Central memory CD4-positive, alpha-beta T cell (primary cell): Measurements from ENCODE around the gene NTSR1.

Experiments used
- DNase-seq: peaks from one replicate; pipeline ENCODE4 v3.0.0; 2022

The NTSR1 gene

DNA sequence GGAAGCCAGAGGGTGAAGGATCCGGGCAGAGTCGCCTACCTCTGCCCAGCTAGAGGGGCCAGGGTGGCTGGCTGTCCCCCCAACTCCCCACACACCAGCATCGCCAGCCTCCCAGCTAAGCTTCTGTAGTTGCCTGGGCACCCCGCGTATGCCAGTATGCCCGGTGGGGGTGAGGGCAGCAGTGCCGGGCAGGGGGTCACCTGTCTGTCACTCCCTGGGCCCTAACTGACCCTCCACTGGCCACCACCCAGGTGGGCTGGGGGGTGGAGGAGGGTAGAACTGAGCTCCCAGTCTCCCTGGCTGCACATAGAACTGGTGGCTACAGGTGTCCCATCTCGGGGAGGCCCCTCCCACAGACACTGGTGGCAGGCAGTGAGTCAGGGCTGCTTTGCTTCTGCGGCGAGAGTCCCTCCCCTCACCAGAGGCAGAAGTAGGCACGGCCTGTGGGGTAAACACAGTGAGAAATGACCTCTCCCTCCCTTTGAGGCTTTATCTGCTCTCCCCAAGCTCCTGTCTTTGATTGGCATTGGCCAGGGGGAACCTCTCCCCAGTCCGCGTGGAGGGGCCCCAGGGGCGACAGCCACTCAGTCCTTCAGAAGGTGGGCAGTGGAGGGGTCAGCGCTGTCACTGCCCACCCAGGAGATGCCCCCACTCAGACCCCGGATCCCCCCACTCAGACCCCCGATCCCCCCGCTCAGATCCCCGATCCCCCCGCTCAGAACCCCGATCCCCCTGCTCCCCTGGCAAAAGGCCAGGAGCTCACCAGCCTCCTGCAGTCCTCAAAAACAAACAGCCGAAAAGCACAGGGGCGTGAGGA, 2.5 kb downstream of the NTSR1 start:
- no peak for DNase-seq

DNA sequence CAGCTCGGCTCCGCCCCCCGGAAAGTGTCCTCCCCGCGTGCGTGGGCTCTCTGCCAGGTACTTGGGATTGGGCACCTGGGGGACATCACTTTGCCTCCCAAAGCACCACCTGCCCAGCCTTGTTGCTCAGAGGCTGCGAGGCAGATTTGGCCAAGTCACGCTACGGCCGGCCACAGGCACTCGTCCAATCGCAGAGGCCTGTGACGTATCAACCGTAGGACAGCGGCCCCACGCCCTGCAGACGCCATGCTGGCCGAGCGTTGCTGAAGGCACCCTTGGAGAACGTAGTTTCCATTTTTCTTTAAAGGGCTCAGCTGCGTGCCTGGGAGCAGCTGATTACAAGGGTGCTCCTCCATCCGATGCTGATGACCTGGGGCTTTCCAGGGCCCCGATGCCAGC, 3.1 kb downstream of the NTSR1 start:
- DNase-seq, result no peak

DNA sequence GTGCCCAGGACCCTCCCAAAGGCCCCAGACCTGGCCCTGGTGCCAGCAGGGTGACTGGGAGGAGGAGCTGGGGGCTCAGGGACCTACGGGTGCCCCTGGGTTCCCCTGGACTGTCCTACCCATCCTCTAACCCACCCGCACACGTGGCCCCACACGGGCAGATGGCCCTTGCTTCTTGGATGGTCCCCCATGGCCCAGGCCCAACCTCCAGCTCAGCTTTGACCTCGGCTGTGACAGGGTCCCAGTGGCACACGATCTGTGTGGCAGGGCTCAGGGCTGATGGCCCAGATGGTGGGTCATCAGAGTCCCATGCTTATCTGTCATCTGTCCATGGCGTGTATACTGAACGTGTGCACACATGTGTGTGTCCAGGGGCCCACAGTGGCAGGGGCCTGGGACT, 4.0 kb downstream of the NTSR1 start:
- no peak for DNase-seq

DNA sequence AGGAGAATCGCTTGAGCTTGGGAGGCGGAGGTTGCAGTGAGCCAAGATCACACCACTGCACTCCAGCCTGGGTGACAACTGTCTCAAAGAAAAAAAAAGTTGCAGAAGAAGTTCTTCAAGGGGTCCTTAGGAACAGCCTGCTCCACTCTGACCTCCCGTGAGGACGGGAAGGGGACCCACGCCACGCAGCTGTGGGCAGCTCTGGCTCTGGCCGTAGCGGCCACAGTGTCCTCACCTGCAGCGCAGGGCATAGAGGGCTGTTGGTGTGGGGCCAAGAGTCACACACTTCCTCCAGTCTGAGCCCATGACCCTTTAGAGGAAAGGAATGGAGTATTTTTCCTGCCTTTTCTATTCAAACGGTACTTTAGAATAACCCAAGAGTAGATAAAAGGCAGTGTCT, 5.4 kb downstream of the NTSR1 start:
- DNase-seq, result no peak

DNA sequence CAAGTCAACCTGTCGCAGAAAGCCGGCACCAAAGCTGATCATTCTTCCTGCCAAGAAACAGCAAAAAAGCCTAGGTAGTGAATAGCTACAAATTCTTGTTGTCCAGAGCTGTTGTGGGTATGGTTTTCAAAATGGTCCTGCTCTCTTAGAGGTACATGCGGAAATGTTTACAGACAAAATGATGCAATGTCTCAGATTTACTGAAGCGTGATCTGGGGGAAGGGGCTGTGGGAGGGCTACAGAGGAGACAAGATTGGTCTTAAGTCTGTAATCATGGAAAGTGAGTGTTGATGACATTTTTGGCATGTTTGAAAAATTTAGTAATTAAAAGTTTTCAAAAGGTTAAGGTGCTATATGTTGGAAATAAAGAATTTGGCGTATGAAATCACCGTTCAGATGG, 6.2 kb downstream of the NTSR1 start:
- no peak for DNase-seq

DNA sequence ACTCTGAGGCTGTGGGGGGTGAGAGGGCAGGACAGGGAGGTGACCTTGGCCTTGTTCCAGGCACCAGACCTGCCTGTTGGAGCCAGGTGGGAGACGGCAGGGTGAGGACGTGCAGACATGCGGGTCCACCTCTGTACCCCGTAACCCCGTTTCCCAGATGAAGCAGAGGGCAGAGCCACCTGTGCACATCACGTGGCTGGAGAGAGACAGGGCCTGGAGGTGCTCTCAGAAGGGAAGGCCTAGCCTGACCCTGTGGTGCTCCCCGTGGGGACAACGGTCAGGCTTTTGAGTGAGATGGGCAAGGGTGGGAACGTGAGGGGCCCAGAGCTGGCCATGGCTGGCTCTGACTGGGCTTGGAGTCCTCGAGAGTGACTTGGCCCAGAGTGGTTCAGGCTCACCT, 6.6 kb downstream of the NTSR1 start:
- no peak for DNase-seq

DNA sequence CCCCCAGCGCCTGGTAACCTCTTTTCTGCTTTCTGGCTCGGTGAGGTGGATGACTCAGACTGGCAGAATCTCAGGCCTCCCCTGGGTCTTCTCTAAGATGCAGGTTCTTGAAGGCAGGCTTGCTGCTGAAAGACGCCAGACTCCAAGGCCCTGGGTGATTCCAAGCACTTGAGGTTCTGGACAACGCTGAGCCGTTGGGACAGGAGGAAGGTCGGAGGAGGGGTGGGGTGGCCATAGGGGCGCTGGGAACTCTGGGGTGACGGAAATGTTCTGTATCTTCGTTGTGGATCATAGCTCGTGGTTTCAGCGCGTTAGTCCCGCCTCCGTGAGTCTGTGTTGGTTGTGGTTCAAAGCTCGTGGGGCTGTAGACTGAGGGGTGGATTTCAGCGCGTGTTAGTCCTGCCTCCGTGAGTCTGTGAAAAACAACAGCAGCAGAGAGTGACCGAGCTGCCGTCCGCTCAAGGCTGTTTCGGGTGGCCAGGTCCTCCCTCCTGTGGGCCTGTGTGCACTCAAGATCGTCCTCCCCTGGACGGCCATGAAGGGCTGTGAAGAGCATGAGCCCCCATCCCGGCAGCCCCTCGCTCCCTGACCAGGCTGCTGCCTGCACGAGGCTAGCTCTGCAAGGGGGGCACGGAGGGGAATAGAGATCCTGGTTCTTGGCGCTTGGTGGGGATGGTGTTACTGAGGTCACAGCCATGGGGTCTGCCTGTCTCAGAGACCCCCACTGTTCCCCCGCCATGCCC, 7.7 kb downstream of the NTSR1 start:
- DNase-seq, result peak; percentile 56

DNA sequence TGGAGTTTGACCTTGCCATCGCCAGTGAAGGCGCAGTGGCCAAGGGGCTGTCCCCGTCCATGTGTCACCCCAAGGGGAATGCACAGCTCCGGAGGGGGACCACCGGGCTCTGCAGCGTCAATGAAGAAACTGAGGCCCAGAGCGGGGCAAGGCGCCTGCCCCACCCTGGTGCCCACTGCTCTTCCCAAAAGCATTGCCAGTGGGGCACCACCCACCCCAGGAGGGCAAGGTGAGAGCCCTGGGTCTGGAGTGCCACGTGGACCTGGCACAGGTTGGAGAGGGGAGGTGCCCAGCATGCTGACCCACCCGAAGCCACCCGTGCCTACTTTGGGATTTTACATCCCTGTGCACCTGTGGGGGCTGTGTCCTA, 8.3 kb downstream of the NTSR1 start:
- DNase-seq, result no peak

DNA sequence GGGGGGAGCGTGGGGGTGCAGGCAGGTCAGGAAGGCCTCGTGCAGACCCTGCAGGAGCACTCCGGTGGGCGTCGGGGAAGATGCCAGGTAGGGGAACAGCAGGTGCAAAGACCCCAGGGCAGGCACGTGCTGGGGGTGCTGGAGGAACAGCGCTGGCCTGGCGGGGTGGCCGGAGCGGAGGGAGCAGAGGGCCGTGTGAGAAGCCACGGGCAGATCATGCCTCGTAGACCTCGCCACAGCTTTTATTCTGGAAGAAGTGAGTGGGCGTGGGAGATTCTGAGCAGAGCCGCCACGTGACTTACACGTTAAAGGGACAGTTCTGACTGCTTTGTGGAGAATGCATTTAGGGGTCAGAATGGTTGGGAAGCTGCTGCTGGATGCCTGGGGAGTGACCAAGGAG, 9.3 kb downstream of the NTSR1 start:
- no peak for DNase-seq

DNA sequence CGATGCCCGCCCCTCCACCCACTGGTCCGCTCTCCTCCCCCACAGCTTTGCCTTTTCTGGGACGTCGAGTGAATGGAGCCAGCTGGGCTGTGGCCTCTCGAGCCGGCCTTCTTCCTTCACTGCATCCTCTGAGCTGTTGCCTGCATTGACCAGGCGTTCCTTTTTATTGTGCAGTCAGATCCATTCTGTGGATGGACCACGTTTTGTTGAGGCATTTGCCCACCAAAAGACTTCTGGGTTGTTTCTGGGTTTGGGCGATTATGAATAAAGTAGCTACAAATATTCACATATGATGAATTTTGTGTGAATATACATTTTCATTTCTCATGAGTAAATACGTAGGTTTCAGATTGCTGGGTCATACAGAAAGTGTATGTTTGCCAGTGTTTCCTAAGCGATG, 9.9 kb downstream of the NTSR1 start:
- no peak for DNase-seq

DNA sequence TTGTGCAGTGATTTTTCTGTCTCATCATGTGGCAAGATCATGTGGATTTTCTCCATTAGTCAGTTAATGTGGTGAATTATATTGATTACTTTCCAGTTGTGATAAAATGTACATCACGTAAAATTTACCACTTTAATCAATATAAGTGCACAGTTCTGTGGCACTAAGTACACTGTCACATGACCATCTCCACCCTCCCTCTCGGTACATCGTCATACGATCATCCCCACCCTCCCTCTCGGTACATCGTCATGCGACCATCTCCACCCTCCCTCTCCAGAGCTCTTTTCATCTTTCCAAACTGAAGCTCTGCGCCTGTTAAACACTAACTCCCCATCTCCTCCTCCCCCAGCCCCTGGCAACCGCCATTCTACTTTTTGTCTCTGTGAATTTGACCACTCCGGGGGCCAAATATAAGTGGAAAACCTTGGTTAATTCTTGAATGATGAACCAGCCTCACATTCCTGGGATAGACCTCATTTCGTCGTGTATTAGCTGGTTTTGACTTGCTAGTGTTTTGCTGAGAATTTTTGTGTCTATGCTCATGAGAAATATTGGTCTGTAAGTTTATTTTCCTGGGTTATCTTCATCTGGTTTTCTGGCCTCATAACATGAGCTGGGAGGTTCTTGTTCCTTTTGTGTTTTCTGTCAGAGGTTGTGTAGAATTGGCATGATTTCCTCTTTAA, 10.8 kb downstream of the NTSR1 start:
- no peak for DNase-seq

DNA sequence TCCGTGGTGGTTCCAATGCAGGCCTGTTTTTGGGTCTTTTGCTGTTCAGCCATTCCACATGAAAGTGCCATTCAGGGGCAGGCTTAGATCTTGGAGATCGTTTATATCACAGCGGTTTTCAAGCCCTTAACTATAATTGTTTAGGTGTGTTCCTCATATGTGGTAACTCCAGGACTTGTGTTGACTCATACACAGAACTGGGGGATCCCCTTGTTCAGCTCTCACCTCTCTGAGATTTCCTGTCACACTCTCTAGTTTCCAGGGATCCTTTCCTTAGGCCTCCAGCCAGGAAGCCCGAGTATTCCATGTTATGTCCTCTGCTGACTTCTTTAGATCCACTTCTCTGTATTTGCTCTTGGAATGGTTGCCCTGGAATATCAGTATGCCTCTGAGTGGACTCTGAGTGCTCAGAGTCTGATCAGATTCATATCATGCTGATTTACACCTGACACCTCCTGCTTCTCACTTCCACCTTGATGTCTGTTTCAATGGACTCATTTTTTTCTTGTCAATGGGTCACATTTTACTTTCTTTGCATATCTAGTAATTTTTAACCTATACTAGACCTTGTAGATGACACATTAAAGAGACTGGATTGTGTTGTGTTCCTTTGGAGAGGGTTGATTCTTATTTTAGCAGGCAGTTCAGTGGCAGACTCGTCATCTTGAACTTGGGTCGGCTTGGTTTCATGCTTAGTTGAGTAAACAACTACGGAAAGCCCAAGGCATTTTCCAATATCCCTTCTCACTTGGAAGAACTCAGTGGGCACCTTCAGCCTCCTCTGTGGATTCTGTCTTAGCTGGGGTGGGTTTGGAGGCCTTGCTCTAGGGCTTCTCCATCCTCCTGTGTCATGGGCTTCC, 13.1 kb downstream of the NTSR1 start:
- no peak for DNase-seq

DNA sequence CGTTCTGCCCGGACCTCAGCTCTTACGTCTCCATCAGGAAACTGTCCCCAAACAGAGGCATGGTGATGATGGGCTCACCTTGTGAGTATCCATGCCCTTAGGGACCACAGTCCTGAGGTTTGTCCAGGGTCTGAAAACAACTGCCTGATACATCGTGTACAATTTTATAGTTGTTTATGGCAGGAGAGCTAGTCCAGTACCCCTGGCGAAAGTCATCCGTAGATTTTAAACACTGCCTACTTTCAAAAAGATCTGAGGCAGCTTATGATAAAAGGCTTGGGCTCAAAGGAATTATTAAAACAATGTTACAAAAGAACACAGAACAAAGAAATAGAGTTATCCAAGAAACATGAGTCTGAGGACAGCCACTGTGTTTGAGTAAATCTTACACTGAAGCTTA, 14.0 kb downstream of the NTSR1 start:
- DNase-seq, result no peak

DNA sequence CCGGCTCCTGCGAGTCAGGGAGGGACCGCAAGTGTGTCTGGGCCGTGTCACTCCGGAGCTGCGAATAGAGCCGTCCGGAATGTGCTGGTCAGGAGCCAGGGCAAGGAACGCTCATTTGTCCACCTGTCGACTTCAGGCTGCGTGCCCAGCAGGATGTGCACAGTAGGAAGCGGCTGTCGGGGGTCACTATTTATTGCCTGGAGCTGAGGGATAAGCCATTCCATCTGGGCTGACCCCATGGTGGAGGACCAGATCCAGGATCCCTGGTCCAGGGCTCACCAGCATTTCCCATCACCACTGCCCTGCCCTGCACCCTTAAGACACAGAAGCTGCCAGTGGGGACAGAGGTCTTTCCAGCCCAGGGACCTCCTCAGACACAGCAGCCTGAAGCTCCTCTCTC, 14.7 kb downstream of the NTSR1 start:
- no peak for DNase-seq

DNA sequence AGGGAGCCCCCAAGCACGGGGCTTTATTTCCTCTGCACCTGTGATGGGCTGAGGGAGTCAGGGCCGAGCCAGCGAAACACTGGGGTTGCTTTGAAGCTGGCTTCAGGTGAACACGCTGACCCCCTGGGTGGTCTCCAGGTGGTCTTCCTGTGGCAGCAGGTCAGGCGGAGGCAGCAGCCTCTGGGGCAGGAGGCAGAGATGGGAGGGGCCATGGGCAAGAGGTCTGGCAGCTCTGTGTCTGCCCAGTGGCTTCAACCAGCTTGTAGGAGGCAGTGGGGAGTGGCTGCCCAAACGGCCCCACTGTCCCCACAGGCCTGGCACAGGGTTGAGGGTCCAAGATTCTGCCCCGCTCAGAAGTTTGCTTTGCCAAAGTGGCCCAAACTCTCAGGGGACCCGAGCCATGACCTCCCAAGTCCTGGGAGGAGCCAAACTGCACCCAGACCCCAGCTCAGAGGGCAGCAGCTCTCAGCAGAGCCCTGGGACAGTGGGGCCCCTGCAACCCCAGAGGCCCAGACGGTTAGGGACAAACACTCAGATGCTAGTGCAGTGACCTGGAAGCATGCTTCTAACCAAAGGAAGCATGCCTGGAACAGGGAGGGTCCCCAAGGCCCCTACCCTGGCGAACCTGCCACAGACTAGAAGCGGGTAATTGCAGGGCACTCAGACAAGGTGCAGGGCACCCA, 15.3 kb downstream of the NTSR1 start:
- DNase-seq, result no peak

DNA sequence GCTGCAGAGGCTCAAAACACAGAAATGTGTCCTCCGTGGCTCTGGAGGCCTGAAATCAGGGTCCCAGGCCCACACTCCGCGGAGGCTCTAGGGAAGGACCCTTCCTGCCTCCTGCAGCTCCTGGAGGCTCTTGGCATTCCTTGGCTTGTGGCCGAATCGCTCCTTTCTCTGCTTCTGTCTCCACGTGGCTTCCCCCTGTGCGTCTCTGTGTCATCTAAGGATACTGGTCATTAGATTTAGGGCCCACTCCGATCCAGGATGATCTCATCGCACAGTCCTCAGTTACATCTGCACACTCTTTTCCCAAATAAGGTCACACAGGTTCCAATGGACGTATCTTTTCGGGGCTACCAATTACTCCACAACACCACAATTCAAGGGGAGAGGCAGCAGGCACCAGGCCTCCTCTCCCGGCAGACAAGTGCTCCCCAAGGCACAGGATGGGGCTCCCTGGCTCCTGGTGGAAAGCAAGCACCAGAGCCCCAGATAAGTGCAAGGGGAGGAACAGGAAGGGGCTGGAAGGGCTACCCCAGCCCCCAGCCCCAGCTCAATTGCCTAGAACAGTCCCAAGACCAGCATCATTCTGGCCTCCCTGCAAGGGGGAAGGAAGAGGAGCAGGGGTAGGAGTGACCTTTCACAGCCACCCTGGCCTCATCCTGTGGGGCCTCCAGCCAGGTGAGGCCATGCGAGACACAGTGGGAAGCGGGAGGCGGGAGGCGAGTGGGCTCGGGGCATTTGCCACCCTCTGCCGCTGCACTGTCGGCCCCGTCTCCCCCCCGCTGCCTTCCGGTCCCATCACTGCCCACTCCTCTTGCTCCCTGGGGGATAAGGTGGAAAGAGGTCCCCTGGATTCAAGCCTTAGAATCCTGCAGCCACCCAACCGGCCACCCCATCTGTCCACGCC, 16.3 kb downstream of the NTSR1 start:
- DNase-seq, result no peak

DNA sequence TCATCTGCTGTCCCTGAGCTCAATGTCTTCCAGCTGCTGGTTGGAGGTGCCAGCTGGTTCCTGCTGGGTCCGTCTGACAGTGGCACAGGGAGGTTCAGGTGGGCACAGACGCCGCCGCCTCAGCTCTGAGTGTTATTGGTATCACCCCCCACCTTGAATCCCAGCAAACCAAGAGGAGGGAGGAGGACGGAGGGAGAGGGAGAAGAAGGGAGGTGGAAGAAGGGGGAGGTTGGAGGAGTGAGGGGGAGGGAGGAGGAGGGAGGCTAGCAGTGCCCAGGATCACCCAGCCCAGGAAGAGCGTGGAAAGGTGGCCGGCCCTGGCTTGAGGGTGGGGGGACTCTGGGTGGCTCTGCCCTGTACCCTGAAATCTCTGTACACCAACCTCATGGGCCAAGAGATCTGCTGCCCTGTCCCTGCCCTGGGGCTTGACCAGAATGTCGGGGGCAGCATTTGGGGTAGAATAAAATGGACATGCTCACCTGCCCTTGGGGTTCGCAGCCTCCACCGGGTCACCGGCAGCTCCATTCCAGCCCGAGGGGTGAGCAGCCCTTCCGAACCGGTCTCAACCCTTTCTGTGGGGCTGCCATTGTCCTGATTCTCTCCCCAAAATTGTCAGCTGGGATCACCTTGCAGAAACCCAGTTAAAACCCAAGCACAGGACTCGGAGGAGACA, 17.1 kb downstream of the NTSR1 start:
- no peak for DNase-seq

DNA sequence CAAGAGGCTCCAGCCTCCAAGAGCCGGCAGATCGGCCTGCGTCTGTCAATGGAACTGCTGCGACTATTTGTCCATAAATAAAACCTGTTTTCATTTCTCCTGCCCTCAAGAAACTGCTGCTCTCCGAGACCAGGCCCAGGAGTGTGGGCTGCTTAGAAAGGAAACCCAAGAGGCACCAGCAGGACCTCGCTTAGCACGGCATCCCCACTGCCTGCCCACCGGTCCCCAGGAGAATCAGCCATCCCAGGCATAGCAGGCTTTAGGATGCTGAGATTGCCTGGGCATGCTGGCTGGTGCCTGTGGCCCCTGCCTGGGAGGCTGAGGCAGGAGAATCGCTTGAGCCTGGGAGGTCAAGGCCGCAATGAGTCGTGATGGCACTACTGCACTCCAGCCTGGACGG, 17.6 kb downstream of the NTSR1 start:
- no peak for DNase-seq

DNA sequence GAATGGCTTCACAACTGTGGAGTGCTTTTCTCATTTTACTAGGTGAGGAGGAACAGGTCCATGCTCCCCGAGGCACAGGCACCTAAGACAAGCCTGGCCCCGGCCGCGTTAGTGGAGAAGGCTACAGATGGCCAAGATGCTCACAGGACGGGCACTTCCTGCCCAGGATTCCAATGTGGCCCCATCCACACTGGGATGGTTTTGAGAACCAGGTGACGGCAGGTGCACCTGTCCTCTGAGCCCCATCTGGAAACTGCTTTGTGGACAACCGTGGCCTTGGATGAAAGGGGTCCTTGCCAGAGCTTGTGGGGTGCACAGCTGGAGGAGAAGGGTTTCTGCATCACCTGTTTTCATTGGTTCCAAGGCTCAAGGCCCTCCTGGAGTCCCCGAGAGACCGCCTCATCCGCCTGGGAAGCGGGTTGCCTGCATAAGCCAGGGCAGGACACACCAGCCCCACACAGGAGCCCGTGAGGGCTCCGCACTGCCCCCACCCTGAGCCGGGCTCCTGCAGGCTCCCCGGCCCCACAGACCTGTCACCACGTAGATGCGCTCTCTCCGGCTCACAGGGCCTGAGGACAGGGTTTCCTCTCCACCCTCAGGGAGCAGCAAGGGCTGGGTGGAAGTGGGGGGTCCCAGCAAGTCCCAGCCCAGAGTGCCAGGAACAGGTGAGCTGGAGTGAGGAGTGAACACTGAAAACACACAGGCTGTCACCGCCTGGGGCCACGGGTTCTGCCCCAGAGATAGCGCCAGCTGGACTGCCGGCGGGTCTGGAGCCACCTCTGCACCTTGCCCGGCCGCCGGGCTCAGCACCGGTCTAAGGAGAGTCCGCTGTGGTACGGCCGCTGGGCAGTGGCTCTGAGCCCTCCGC, 18.3 kb downstream of the NTSR1 start:
- DNase-seq, result no peak

DNA sequence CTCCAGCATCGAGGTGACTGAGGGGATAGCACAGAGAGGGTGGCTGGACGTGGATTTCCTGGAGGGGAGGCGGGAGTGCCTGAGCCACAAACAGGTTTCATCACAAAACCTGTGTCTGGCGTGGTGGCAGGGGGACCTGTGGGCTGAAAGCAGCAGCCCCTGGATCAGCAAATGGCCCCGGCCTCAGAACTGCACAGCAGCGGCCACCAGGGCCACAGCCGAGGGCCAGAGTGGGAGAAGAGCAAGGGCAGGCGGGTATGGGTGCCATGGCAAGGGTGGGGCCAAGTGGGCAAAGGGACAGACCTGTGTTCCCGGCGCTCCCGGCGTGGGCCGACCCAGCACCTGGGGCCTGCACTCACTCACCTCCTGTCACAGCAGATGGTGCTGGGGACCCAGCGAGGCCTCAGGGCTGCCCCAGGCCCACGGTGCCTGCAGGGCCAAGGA, 19.0 kb downstream of the NTSR1 start:
- DNase-seq, result no peak
